ENCODE results near the gene ANKRD31. TPM values are rescaled to one million over a fixed set of nuclear protein-coding genes. Genes with fewer than 3 reads are reported as not detected.
A peak's percentile ranks its signal among the peaks of the same experiment; 100 is the strongest.

The ANKRD31 gene
- polyA plus RNA-seq, 2 of the 4 experiments (the other 2 are of a cell fraction): 0.15 to 0.49 TPM

DNA sequence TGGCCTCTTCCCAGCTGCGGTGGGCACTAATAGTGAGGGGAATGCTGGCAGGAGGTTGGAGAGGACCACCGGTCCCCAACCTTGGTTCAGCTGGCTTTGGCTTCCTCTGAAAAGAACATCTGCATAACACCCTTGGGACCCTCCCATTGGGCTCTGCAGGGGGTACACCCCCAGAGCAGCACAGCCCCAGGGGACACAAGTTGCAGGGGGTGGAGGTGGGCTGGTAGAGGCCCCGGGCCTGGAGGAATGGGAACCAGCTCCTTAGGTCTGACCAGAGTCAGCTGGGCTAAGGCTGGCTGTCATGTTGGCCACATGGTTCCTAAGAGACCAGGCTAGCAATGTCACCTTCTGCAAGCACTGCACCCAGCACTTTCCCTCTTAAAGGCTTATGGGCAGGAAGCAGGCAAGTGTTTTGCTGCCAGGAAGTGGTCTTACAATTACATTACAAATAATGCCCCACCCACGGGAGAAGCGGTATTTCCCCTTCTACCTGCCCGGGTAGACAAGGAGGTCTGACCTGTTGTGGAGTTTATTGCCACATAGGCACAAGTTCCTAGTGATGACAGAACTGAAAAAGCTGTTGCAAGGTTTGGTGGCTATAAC lies 202.4 kb downstream of the ANKRD31 start:
- FAIRE-seq: no peak

DNA sequence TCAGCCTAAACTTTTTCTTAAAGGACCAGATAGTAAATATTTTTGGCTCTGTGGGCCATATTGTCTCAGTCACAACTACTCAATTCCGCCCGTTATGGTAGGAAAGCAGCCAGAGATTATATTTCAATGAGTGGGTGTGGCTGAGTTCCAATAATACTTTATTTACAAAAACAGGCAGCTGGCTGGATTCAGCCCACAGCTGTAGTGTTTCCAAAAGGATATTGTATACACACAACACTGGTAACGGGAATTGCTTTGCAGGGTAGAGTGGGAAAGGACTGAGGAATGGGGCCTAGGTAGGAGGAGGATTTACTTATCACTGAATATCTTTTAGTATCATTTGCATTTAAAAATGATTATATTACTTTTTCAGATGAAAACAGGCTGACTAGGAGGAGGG lies 205.3 kb downstream of the ANKRD31 start:
- no peak for DNase-seq (ENCODE audit: low read depth in 1 of 2, low spot score in 1 of 2)
- WGBS (ENCODE audit: missing lambda C conversion rate): 84% methylated on average over 3 of the region's 3 CpGs
- TF ChIP-seq TP53 (CRISPR knock-in tag; IDR thresholded peaks at IDR 0.05): no peak
- no peak for TF ChIP-seq CHD4 (IDR thresholded peaks at IDR 0.05; ENCODE audit: borderline replicate concordance)
- no peak for TF ChIP-seq ESRRA (IDR thresholded peaks at IDR 0.05; ENCODE audit: borderline replicate concordance, low read length)
- TF ChIP-seq, protein P1, sequence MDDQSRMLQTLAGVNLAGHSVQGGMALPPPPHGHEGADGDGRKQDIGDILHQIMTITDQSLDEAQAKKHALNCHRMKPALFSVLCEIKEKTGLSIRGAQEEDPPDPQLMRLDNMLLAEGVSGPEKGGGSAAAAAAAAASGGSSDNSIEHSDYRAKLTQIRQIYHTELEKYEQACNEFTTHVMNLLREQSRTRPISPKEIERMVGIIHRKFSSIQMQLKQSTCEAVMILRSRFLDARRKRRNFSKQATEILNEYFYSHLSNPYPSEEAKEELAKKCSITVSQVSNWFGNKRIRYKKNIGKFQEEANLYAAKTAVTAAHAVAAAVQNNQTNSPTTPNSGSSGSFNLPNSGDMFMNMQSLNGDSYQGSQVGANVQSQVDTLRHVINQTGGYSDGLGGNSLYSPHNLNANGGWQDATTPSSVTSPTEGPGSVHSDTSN (IDR thresholded peaks at IDR 0.05): no peak
- TF ChIP-seq, protein P2, sequence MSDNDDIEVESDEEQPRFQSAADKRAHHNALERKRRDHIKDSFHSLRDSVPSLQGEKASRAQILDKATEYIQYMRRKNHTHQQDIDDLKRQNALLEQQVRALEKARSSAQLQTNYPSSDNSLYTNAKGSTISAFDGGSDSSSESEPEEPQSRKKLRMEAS (IDR thresholded peaks at IDR 0.05): no peak
- no peak for TF ChIP-seq ZSCAN20 (CRISPR knock-in tag; IDR thresholded peaks at IDR 0.05)
- TF ChIP-seq CEBPB (IDR thresholded peaks at IDR 0.05): no peak
- TF ChIP-seq PHF8 (IDR thresholded peaks at IDR 0.05; ENCODE audit: borderline replicate concordance, low read depth): no peak
- Histone ChIP-seq H3K4me1 (no peaks in the 10 kb centered on the region), H3K27ac (no peak overlapping the region), H3K9me3 (no peaks in the 10 kb centered on the region), H3K4me3 (no peak overlapping the region), H3K4me2 (no peak overlapping the region)
- ChIA-PET POLR2A (no interaction called here), CTCF (interaction anchor here (1.0 kb wide), 1 partner anchor 18 kb away, joined by 3 read pairs; no protein-coding TSS in a partner anchor)
- ATAC-seq: no peak
- no peak for FAIRE-seq

More for the DNA sequence above, 202.4 kb downstream of the ANKRD31 start:
- WGBS (ENCODE audit: missing lambda C conversion rate): 55% methylated on average over 6 of the region's 6 CpGs
- Histone ChIP-seq H3K4me3 (no peak overlapping the region), H3K4me1 (0 out of 3 replicates have a peak, but pooled peaks cover 5% of the 10 kb centered on the region), H3K9me3 (no peaks in the 10 kb centered on the region), H3K4me2 (no peak overlapping the region), H3K27ac (no peak overlapping the region)
- no peak for ATAC-seq
- DNase-seq (ENCODE audit: low read depth in 1 of 2, low spot score in 1 of 2): no peak
- CTCF ChIA-PET: interaction anchor here (1.0 kb wide), 2 partner anchors 16 to 26 kb away, joined by 3 to 5 read pairs; no protein-coding TSS in a partner anchor
- no peak for TF ChIP-seq ZNF302 (CRISPR knock-in tag; IDR thresholded peaks at IDR 0.05)
- TF ChIP-seq, protein P3, sequence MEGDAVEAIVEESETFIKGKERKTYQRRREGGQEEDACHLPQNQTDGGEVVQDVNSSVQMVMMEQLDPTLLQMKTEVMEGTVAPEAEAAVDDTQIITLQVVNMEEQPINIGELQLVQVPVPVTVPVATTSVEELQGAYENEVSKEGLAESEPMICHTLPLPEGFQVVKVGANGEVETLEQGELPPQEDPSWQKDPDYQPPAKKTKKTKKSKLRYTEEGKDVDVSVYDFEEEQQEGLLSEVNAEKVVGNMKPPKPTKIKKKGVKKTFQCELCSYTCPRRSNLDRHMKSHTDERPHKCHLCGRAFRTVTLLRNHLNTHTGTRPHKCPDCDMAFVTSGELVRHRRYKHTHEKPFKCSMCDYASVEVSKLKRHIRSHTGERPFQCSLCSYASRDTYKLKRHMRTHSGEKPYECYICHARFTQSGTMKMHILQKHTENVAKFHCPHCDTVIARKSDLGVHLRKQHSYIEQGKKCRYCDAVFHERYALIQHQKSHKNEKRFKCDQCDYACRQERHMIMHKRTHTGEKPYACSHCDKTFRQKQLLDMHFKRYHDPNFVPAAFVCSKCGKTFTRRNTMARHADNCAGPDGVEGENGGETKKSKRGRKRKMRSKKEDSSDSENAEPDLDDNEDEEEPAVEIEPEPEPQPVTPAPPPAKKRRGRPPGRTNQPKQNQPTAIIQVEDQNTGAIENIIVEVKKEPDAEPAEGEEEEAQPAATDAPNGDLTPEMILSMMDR (IDR thresholded peaks at IDR 0.05): no peak
- TF ChIP-seq CHD2 (IDR thresholded peaks at IDR 0.05; ENCODE audit: low read length, partially characterized antibody): no peak
- TF ChIP-seq, protein P2 (IDR thresholded peaks at IDR 0.05): no peak
- TF ChIP-seq RFX5 (IDR thresholded peaks at IDR 0.05): no peak
- TF ChIP-seq, protein P4, sequence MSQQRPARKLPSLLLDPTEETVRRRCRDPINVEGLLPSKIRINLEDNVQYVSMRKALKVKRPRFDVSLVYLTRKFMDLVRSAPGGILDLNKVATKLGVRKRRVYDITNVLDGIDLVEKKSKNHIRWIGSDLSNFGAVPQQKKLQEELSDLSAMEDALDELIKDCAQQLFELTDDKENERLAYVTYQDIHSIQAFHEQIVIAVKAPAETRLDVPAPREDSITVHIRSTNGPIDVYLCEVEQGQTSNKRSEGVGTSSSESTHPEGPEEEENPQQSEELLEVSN (IDR thresholded peaks at IDR 0.05; ENCODE audit: borderline replicate concordance, low read depth): no peak
- no peak for TF ChIP-seq EHF (CRISPR knock-in tag; IDR thresholded peaks at IDR 0.05)
- TF ChIP-seq, protein P5, sequence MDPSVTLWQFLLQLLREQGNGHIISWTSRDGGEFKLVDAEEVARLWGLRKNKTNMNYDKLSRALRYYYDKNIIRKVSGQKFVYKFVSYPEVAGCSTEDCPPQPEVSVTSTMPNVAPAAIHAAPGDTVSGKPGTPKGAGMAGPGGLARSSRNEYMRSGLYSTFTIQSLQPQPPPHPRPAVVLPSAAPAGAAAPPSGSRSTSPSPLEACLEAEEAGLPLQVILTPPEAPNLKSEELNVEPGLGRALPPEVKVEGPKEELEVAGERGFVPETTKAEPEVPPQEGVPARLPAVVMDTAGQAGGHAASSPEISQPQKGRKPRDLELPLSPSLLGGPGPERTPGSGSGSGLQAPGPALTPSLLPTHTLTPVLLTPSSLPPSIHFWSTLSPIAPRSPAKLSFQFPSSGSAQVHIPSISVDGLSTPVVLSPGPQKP (IDR thresholded peaks at IDR 0.05; ENCODE audit: low read depth, low read length): no peak
- POLR2A ChIA-PET: no interaction called here

DNA sequence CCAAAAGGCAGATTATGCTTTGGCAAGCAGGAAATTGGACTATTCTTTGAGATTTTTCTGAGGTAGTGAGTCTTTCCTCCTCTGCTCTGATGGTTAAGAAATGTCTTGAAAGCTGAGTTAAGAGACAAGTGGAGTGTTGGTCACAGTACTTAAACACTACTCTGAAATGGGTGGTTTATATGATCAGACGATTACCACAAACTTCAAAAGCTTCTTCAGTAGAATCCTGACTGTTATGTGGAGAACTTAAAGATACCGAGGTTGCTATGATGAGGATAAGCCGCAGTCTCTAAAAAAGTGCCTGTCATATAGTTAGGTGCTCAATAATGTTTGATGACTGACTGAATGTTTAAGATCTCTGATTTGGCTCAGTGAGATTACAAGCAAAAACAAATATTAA lies 208.6 kb downstream of the ANKRD31 start:
- ChIA-PET CTCF (interaction anchor here (1.2 kb wide), 1 partner anchor 22 kb away, joined by 4 read pairs; no protein-coding TSS in a partner anchor), POLR2A (no interaction called here)
- 52% methylated on average over 3 of the region's 3 CpGs for WGBS (ENCODE audit: missing lambda C conversion rate)
- Histone ChIP-seq H3K4me2 (no peak overlapping the region), H3K4me1 (no peaks in the 10 kb centered on the region), H3K4me3 (no peak overlapping the region), H3K27ac (no peak overlapping the region), H3K9me3 (no peaks in the 10 kb centered on the region)
- FAIRE-seq: peak; percentile 7
- ATAC-seq: no peak
- DNase-seq (ENCODE audit: low read depth in 1 of 2, low spot score in 1 of 2): no peak
- TF ChIP-seq PHF8 (IDR thresholded peaks at IDR 0.05; ENCODE audit: borderline replicate concordance, low read depth) (no peak), ZFP36 (IDR thresholded peaks at IDR 0.05; ENCODE audit: borderline replicate concordance, partially characterized antibody) (no peak), HOXA7 (CRISPR knock-in tag; IDR thresholded peaks at IDR 0.05) (no peak), CBX8 (IDR thresholded peaks at IDR 0.05) (no peak), SREBF2 (IDR thresholded peaks at IDR 0.05) (no peak), RARB (CRISPR knock-in tag; IDR thresholded peaks at IDR 0.05) (no peak), MAFK (IDR thresholded peaks at IDR 0.05; ENCODE audit: partially characterized antibody) (no peak), KDM5A (IDR thresholded peaks at IDR 0.05) (no peak), FOSL2 (IDR thresholded peaks at IDR 0.05) (no peak), FOSL2 (CRISPR knock-in tag; IDR thresholded peaks at IDR 0.05) (no peak), CBX2 (IDR thresholded peaks at IDR 0.05; ENCODE audit: borderline replicate concordance, low read depth) (no peak), TP53 (CRISPR knock-in tag; IDR thresholded peaks at IDR 0.05) (no peak), KDM1A (IDR thresholded peaks at IDR 0.05; ENCODE audit: low read depth) (no peak), MYC (IDR thresholded peaks at IDR 0.05; ENCODE audit: borderline replicate concordance, low read length) (no peak), HDAC2 (IDR thresholded peaks at IDR 0.05) (no peak), NR3C1 (IDR thresholded peaks at IDR 0.05) (no peak)
- TF ChIP-seq, protein P1 (IDR thresholded peaks at IDR 0.05): no peak
